HepG2 (cell line): ENCODE results near the gene TMTC4. TPM values are rescaled to one million over a fixed set of nuclear protein-coding genes. Genes with fewer than 3 reads are reported as not detected.

Source experiments
- ATAC-seq: fragments of 200-7000 bp; cut with Tn5 transposase; 3 replicates; pipeline ENCODE4 v1.9.1; 2020; ENCODE audit warnings: mild to moderate bottlenecking, moderate library complexity
- BruUV-seq: library from RNA; stranded (reverse); fragments of 400-500 nt; replicated peaks from 2 replicates; lab custom pipeline; 2021; lab: Mats Ljungman, UMichigan
- CTCF ChIA-PET: fragments of 300-600 bp; formaldehyde crosslinking; extraction: SDS; loops from one replicate; lab custom pipeline; 2021; ENCODE audit warnings: low total read pairs, inconsistent platforms, low intra/inter-chr PET ratio; lab: Yijun Ruan, JAX
- POLR2A ChIA-PET: fragments of 350-600 bp; sonication (Branson Sonifier 250); formaldehyde crosslinking; loops from one replicate; lab custom pipeline; 2020; ENCODE audit warnings: antibody characterized with exemption, inconsistent platforms; lab: Yijun Ruan, JAX
- DNase-seq: peaks from one replicate; pipeline ENCODE4 v3.0.0-alpha.2; 2015; ENCODE audit warnings: low spot score
- FAIRE-seq: peaks from 3 replicates; lab custom pipeline; 2011; peaks lifted over from hg19 to GRCh38; lab: Jason Lieb, UNC
- H2AFZ ChIP-seq: one replicate; pipeline ENCODE4 v1.6.1; 2011; ENCODE audit warnings: low read length, inconsistent platforms
- H3K27ac ChIP-seq: fragments of 300-600 bp; 3 replicates; pipeline ENCODE4 v1.8.0; 2011; ENCODE audit warnings: mixed run types, mild to moderate bottlenecking, mixed read lengths, low read length, inconsistent platforms; ENCODE audit not compliant: insufficient read depth; ENCODE audit errors: extremely low read length
- H3K27me3 ChIP-seq, 2 experiments: fragments of 200-600 bp in 1 of 2; 2 replicates in 1 of 2; 3 replicates in 1 of 2; pipeline versions ENCODE4 v1.6.0 to v1.8.0; 2011; ENCODE audit warnings: low read length in 2 of 2, mild to moderate bottlenecking in 2 of 2, moderate library complexity in 2 of 2, inconsistent platforms in 1 of 2; ENCODE audit not compliant: insufficient read depth in 2 of 2, control insufficient read depth in 1 of 2
- H3K36me3 ChIP-seq, 2 experiments: fragments of 200-600 bp in 1 of 2; replicated peaks in 1 of 2; 2 replicates in 1 of 2; 3 replicates in 1 of 2; pipeline versions ENCODE4 v1.5.1 to v1.8.0; 2011; ENCODE audit warnings: low read length in 2 of 2, inconsistent platforms in 1 of 2; ENCODE audit not compliant: insufficient read depth in 2 of 2, control insufficient read depth in 1 of 2
- H3K4me1 ChIP-seq: 2 replicates; pipeline ENCODE4 v1.5.1; 2012; ENCODE audit warnings: low read length, inconsistent platforms; ENCODE audit not compliant: insufficient read depth
- H3K4me2 ChIP-seq: 2 replicates; pipeline ENCODE4 v1.6.0; 2011; ENCODE audit warnings: low read depth, low read length, inconsistent platforms
- H3K4me3 ChIP-seq, 3 experiments: fragments of 200-600 bp in 1 of 3; sonication (generic), shearing (Covaris generic) in 1 of 3; replicated peaks in 1 of 3; 2 replicates each; pipeline ENCODE4 v1.5.1; 2011 to 2016; ENCODE audit warnings: low read length in 3 of 3, inconsistent platforms in 2 of 3, low read depth in 2 of 3, mild to moderate bottlenecking in 2 of 3, control low read depth in 1 of 3, mixed read lengths in 1 of 3; ENCODE audit not compliant: insufficient read depth in 1 of 3
- H3K79me2 ChIP-seq: one replicate; pipeline ENCODE4 v1.6.1; 2011; ENCODE audit warnings: low read length, inconsistent platforms; ENCODE audit not compliant: insufficient read depth
- H3K9ac ChIP-seq: 2 replicates; pipeline ENCODE4 v1.6.0; 2011; ENCODE audit warnings: mild to moderate bottlenecking, low read depth, low read length, inconsistent platforms; ENCODE audit not compliant: insufficient read depth
- H3K9me3 ChIP-seq: 2 replicates; pipeline ENCODE4 v1.5.1; 2012; ENCODE audit warnings: mild to moderate bottlenecking, low read length
- H4K20me1 ChIP-seq: 2 replicates; pipeline ENCODE4 v1.6.0; 2011; ENCODE audit warnings: inconsistent platforms, mild to moderate bottlenecking, low read length, moderate library complexity; ENCODE audit not compliant: insufficient read depth
- BORCS8-MEF2B ChIP-seq: sonication (generic); formaldehyde crosslinking; IDR thresholded peaks from 2 replicates; pipeline ENCODE4 v1.8.0; 2022; ENCODE audit warnings: mild to moderate bottlenecking, missing genetic modification reagents
- EZH2 ChIP-seq: conservative IDR thresholded peaks from 2 replicates; pipeline ENCODE4 v1.6.1; 2012; ENCODE audit warnings: mild to moderate bottlenecking, low read depth, low read length, moderate library complexity
- GLI4 ChIP-seq: sonication (generic); formaldehyde crosslinking; IDR thresholded peaks from 2 replicates; pipeline ENCODE4 v1.5.1; 2020; ENCODE audit warnings: missing genetic modification reagents, mild to moderate bottlenecking, moderate library complexity, borderline replicate concordance
- HOMEZ ChIP-seq: IDR thresholded peaks from 2 replicates; pipeline ENCODE4 v1.6.1; 2016; ENCODE audit warnings: low read depth
- KDM2A ChIP-seq: sonication (generic); formaldehyde crosslinking; IDR thresholded peaks from 2 replicates; pipeline ENCODE4 v1.4.0; 2020; ENCODE audit warnings: low read depth, missing genetic modification reagents, borderline replicate concordance
- PAXIP1 ChIP-seq: sonication (generic); formaldehyde crosslinking; conservative IDR thresholded peaks from 2 replicates; pipeline ENCODE4 v1.4.0; 2020; ENCODE audit warnings: mild to moderate bottlenecking, missing genetic modification reagents, moderate library complexity
- PRDM10 ChIP-seq: sonication (generic); formaldehyde crosslinking; IDR thresholded peaks from 2 replicates; pipeline ENCODE4 v1.4.0; 2020; ENCODE audit warnings: low read depth, missing genetic modification reagents
- RFXAP ChIP-seq: sonication (generic); formaldehyde crosslinking; IDR thresholded peaks from 2 replicates; pipeline ENCODE4 v1.4.0; 2020; ENCODE audit warnings: missing genetic modification reagents, borderline replicate concordance
- ZNF350 ChIP-seq: sonication (generic); formaldehyde crosslinking; IDR thresholded peaks from 2 replicates; pipeline ENCODE4 v1.4.0; 2020; ENCODE audit warnings: mild to moderate bottlenecking, low read depth, missing genetic modification reagents, borderline replicate concordance
- ZNF354B ChIP-seq: sonication (generic); formaldehyde crosslinking; IDR thresholded peaks from 2 replicates; pipeline ENCODE4 v1.8.0; 2022; ENCODE audit warnings: mild to moderate bottlenecking, missing genetic modification reagents
- ZNF546 ChIP-seq: sonication (generic); formaldehyde crosslinking; conservative IDR thresholded peaks from 2 replicates; pipeline ENCODE4 v1.8.1; 2023; ENCODE audit warnings: mild to moderate bottlenecking, missing genetic modification reagents
- ZNF558 ChIP-seq: sonication (generic); formaldehyde crosslinking; IDR thresholded peaks from 2 replicates; pipeline ENCODE4 v1.9.0; 2022; ENCODE audit warnings: mild to moderate bottlenecking, missing genetic modification reagents, borderline replicate concordance
- ZNF660 ChIP-seq: sonication (generic); formaldehyde crosslinking; IDR thresholded peaks from 2 replicates; pipeline ENCODE4 v1.5.1; 2020; ENCODE audit warnings: mild to moderate bottlenecking, low read depth, missing genetic modification reagents, borderline replicate concordance
- WGBS: methylation state at CpG from one replicate; pipeline ENCODE4 v1.1.6; 2017; ENCODE audit warnings: low lambda C conversion rate; 5-methylcytosine and 5-hydroxymethylcytosine counted together
- in situ Hi-C: cut with HindIII; loops from 2 replicates; pipeline ENCODE4 v1.10.0; 2017; ENCODE audit warnings: low pct_unique_long_range_greater_than_20kb; ENCODE audit not compliant: extremely low pct_ligation_motif_present
- intact Hi-C: fragments of 100-400 bp; cut with micrococcal nuclease; formaldehyde crosslinking; loops from one replicate; pipeline ENCODE4 v1.10.0; 2022; ENCODE audit not compliant: unreplicated experiment
- polyA plus RNA-seq, 8 experiments: library from polyadenylated mRNA; depleted of rRNA in 3 of 8; stranded (reverse) in 7 of 8; unstranded in 1 of 8; fragments of >200 nt; fragmentation: Illumina TruSeq in 4 of 8; extraction: Trizol in 4 of 8; gene quantifications; 2 replicates each; pipeline versions ENCODE4 v1.2.1 to v1.2.3, GENCODE V29; 2011 to 2016; ENCODE audit warnings: low read depth in 4 of 8, missing spikeins in 1 of 8, mixed read lengths in 1 of 8; ENCODE audit not compliant: insufficient read depth in 1 of 8
- total RNA-seq, 5 experiments: library from RNA; depleted of rRNA; stranded (reverse); fragments of >200 nt; fragmentation: Illumina TruSeq; extraction: Trizol; gene quantifications; 2 replicates each; pipeline ENCODE4 v1.2.3, GENCODE V29; 2016; ENCODE audit warnings: low read depth in 1 of 5

TMTC4 gene
- total and polyA plus RNA-seq, 2 of the 13 experiments (the other 11 are each of a cell fraction or from before 2014, with no cell fraction given): 16.0 to 22.6 TPM

- ChIA-PET CTCF (no interaction called here), POLR2A (interaction anchor here (1.0 to 1.3 kb wide), 5 partner anchors 12 to 1069 kb away, joined by 3 to 7 read pairs (median 5); partner anchors contain the start of gene CLYBL)
- Histone ChIP-seq H4K20me1 (peaks cover 10% of the 10 kb centered on the region), H3K4me2 (peak overlapping the region; percentile 92), H3K27ac (peak overlapping the region; percentile 71), H3K36me3 (peaks cover 0 to 2% of the 10 kb centered on the region in 2 experiments; a peak in 2 of 5 replicates), H2AFZ (no peak overlapping the region), H3K9ac (peak overlapping the region; percentile 76), H3K4me3 (peak overlapping the region; percentile 62 to 80 (median 78)), H3K9me3 (no peaks in the 10 kb centered on the region), H3K27me3 (0 out of 5 replicates have a peak, but pooled peaks cover 0 to 4% of the 10 kb centered on the region in 2 experiments), H3K79me2 (peaks cover 12% of the 10 kb centered on the region), H3K4me1 (peaks cover 34% of the 10 kb centered on the region)
- 8% methylated on average over 20 of the region's 67 CpGs for WGBS
- FAIRE-seq: peak; percentile 8
- DNase-seq: peak; percentile 93
- in situ Hi-C loops: loop anchor here (25.0 kb wide), 1 partner anchor 437 kb away; no protein-coding TSS in a partner anchor
- peak; percentile 93 for ATAC-seq
- intact Hi-C loops: loop anchor here (1.0 kb wide), 1 partner anchor 59 kb away; no protein-coding TSS in a partner anchor
- BruUV-seq: TSS peak; percentile 78
- TF ChIP-seq BORCS8-MEF2B (CRISPR knock-in tag) (peak; percentile 50; the same call in 1 of the 2 replicates), GLI4 (no peak), KDM2A (CRISPR knock-in tag) (peak; percentile 87), ZNF558 (no peak), PAXIP1 (CRISPR knock-in tag) (peak; percentile 47), RFXAP (peak; percentile 45; the same call in 1 of the 2 replicates), ZNF660 (CRISPR knock-in tag) (no peak), HOMEZ (no peak; the same call in 1 of the 2 replicates), PRDM10 (no peak), EZH2 (no peak), ZNF354B (CRISPR knock-in tag) (no peak), ZNF350 (no peak; the same call in 1 of the 2 replicates), ZNF546 (no peak)
Measured at GRCh38 chr13:100674872-100675660, 471 bp upstream of the TMTC4 start.
